ENCODE results near the gene MDK. TPM values are rescaled to one million over a fixed set of nuclear protein-coding genes. Genes with fewer than 3 reads are reported as not detected.

MDK gene
- total and polyA plus RNA-seq, 8 donors, result 4.3 to 84.4 (median 21.9) TPM

DNA sequence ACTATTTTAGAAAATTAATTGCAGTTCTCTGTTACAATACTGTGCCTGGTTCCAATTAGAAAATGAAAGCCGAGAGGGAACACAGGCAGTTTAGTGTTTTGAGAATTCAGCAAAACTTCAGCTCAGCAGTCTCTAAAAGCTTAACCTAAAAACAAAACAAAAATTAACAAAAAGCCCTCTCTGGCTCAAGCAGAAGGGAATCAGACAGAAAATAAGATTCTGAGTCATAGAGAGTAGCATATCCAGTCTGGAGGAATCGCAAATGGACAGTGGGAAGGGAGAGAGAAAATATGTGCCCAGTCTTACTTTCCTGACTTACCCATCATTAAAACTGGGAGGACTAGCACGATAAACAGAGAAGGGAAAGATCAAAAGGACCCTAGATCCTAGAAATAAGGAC, 48.2 kb downstream of the MDK start:
- peaks cover 0 to 7% (median 0%) of the 10 kb centered on the region in 3 donors for H3K36me3 ChIP-seq
- no peaks in the 10 kb centered on the region for H3K27me3 ChIP-seq
- H3K4me1 ChIP-seq, result no peaks in the 10 kb centered on the region
- intact Hi-C loops (cut with DNase I), result no loop called here
- TF ChIP-seq, protein P1, sequence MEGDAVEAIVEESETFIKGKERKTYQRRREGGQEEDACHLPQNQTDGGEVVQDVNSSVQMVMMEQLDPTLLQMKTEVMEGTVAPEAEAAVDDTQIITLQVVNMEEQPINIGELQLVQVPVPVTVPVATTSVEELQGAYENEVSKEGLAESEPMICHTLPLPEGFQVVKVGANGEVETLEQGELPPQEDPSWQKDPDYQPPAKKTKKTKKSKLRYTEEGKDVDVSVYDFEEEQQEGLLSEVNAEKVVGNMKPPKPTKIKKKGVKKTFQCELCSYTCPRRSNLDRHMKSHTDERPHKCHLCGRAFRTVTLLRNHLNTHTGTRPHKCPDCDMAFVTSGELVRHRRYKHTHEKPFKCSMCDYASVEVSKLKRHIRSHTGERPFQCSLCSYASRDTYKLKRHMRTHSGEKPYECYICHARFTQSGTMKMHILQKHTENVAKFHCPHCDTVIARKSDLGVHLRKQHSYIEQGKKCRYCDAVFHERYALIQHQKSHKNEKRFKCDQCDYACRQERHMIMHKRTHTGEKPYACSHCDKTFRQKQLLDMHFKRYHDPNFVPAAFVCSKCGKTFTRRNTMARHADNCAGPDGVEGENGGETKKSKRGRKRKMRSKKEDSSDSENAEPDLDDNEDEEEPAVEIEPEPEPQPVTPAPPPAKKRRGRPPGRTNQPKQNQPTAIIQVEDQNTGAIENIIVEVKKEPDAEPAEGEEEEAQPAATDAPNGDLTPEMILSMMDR (IDR thresholded peaks at IDR 0.05), result no peak
- DNase-seq (no peak), FAIRE-seq (no peak), ATAC-seq (no peak)
- H3K27ac ChIP-seq, result no peak overlapping the region
- H3K4me3 ChIP-seq, result no peak overlapping the region
- 90 to 91% methylated on average over 3 of the region's 3 CpGs for WGBS, 2 donors
- no peaks in the 10 kb centered on the region for H3K9me3 ChIP-seq

DNA sequence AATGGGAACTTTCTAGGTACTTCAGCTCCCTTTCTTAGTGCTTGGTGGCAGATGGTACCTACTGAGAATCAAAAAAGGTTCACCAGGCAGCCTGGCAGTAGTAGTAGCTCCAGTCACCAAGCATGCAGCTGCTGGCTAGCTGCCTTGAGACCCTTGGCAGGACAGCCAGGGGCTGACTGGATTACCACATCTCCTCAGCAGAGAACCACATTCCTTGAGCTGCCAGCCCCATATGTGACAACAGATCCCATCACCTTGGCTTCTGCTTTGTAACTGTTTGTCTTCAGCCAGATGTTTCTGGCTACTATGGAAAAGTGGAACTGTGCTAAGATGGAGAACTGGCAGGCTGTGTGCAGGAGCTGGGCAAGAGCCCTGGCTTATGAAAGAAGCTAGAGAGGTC, 49.7 kb downstream of the MDK start:
- DNase-seq, result no peak
- TF ChIP-seq, protein P1 (IDR thresholded peaks at IDR 0.05), result no peak
- Histone ChIP-seq H3K4me1 (no peaks in the 10 kb centered on the region), H3K4me3 (no peak overlapping the region), H3K27ac (no peak overlapping the region), H3K36me3 (peaks cover 0 to 7% (median 0%) of the 10 kb centered on the region in 3 donors), H3K27me3 (no peaks in the 10 kb centered on the region), H3K9me3 (no peaks in the 10 kb centered on the region)
- intact Hi-C loops (cut with DNase I), result no loop called here
- FAIRE-seq, result no peak
- no peak for ATAC-seq

Small RNA genes lying within 50 kb of the gene (microRNA-seq; reads per million reads assigned to microRNA genes)
- gene MIR4688, result 0 reads per million in 2 donors

Other genes with a start within 250 kb of the MDK start
- gene CREB3L1, start 104.0 kb upstream of the MDK start, total RNA-seq, result 100 to 1,000 TPM in 1 of 6 donors, 10 to 100 TPM in 5; 26.3 to 129 (median 47.9) TPM
- 10 to 100 TPM; 40.1 to 59.1 TPM for gene CREB3L1, start 104.0 kb upstream of the MDK start, polyA plus RNA-seq
- gene DGKZ, start 34.2 kb upstream of the MDK start, total RNA-seq, result 10 to 100 TPM; 34.1 to 46.3 (median 35.0) TPM
- gene DGKZ, start 34.2 kb upstream of the MDK start, polyA plus RNA-seq, result 10 to 100 TPM; 81.1 to 88.8 TPM
- under 1 TPM; 0.08 to 0.62 (median 0.20) TPM for gene CHRM4, start 10.1 kb downstream of the MDK start, total RNA-seq
- gene CHRM4, start 10.1 kb downstream of the MDK start, polyA plus RNA-seq, result under 1 TPM in 1 of 2 donors, not detected in 1; 0.66 TPM
- 10 to 100 TPM; 10.2 to 18.7 (median 12.4) TPM for gene AMBRA1, start 212.4 kb downstream of the MDK start, total RNA-seq
- gene AMBRA1, start 212.4 kb downstream of the MDK start, polyA plus RNA-seq, result 1 to 10 TPM; 6.8 to 8.2 TPM
- gene HARBI1, start 235.6 kb downstream of the MDK start, total RNA-seq, result 1 to 10 TPM; 1.7 to 2.6 (median 2.2) TPM
- gene HARBI1, start 235.6 kb downstream of the MDK start, polyA plus RNA-seq, result 1 to 10 TPM; 2.0 TPM
- 10 to 100 TPM; 34.0 to 59.6 (median 41.9) TPM for gene ATG13, start 235.9 kb downstream of the MDK start, total RNA-seq
- gene ATG13, start 235.9 kb downstream of the MDK start, polyA plus RNA-seq, result 10 to 100 TPM; 27.5 to 28.5 TPM

Measured in pancreas (tissue), 10 donors.